Activated CD4-positive, alpha-beta T cell treated with anti-CD3 and anti-CD28 coated beads for 36 hours (primary cell): ENCODE data around the gene PCK1. TPM values are rescaled to one million over a fixed set of nuclear protein-coding genes. Genes with fewer than 3 reads are reported as not detected.

Source experiments
- ATAC-seq: fragments of 200-7000 bp; cut with Tn5 transposase; one replicate; pipeline ENCODE4 v1.10.0; 2021; ENCODE audit warnings: mild to moderate bottlenecking, moderate library complexity
- CTCF ChIA-PET: fragments of 350-600 bp; sonication (Branson Sonifier 250); formaldehyde crosslinking; loops from one replicate; lab custom pipeline; 2021; ENCODE audit warnings: antibody characterized with exemption; lab: Charles Lee
- POLR2A ChIA-PET: fragments of 350-600 bp; sonication (Branson Sonifier 250); formaldehyde crosslinking; loops from one replicate; lab custom pipeline; 2021; ENCODE audit warnings: antibody characterized with exemption, inconsistent platforms; lab: Charles Lee
- DNase-seq: peaks from one replicate; pipeline ENCODE4 v3.0.0-alpha.2; 2020
- H3K27ac Mint-ChIP-seq: one replicate; pipeline ENCODE4 v1.8.0; 2021; ENCODE audit warnings: mixed read lengths
- H3K27me3 Mint-ChIP-seq: one replicate; pipeline ENCODE4 v1.8.0; 2021; ENCODE audit warnings: mixed read lengths
- H3K36me3 Mint-ChIP-seq: one replicate; pipeline ENCODE4 v1.8.0; 2021; ENCODE audit warnings: low read depth, mixed read lengths
- H3K4me1 Mint-ChIP-seq: one replicate; pipeline ENCODE4 v1.8.0; 2021; ENCODE audit warnings: mixed read lengths
- H3K4me3 Mint-ChIP-seq: one replicate; pipeline ENCODE4 v1.8.0; 2021; ENCODE audit warnings: mild to moderate bottlenecking, moderate library complexity, mixed read lengths
- H3K9me3 Mint-ChIP-seq: one replicate; pipeline ENCODE4 v1.8.0; 2021; ENCODE audit warnings: low read depth, mixed read lengths
- intact Hi-C, 2 experiments: fragments of 100-400 bp; cut with DNase I in 1 of 2; cut with micrococcal nuclease in 1 of 2; formaldehyde crosslinking; loops; one replicate each; pipeline versions ENCODE4 v1.14.2 to v1.15.1; 2022 to 2024; cut with DNase I, micrococcal nuclease
- total RNA-seq, 2 experiments: library from RNA; stranded (reverse); gene quantifications; one replicate each; pipeline ENCODE4 v1.2.3, GENCODE V29; 2021

The PCK1 gene
- total RNA-seq, 2 experiments from 2014 or later: not detected

GRCh38 chr20:57552471-57552870, 8.4 kb upstream of the PCK1 start:
- no peak overlapping the region for H3K27ac Mint-ChIP-seq
- ChIA-PET CTCF (interaction anchor here (0.6 to 0.7 kb wide), 2 partner anchors 12 to 20 kb away, joined by 3 to 4 read pairs; no protein-coding TSS in a partner anchor), POLR2A (no interaction called here)
- H3K36me3 Mint-ChIP-seq: no peaks in the 10 kb centered on the region
- no peak overlapping the region for H3K4me3 Mint-ChIP-seq
- H3K27me3 Mint-ChIP-seq: peaks cover 15% of the 10 kb centered on the region
- ATAC-seq: no peak
- DNase-seq: no peak
- intact Hi-C loops: no loop called here
- H3K4me1 Mint-ChIP-seq: no peaks in the 10 kb centered on the region
- no peaks in the 10 kb centered on the region for H3K9me3 Mint-ChIP-seq

GRCh38 chr20:57553376-57554018, 7.4 kb upstream of the PCK1 start:
- no peak for ATAC-seq
- Mint-ChIP-seq H3K27me3 (peaks cover 15% of the 10 kb centered on the region), H3K4me1 (no peaks in the 10 kb centered on the region), H3K36me3 (no peaks in the 10 kb centered on the region), H3K9me3 (no peaks in the 10 kb centered on the region), H3K27ac (no peak overlapping the region), H3K4me3 (no peak overlapping the region)
- no peak for DNase-seq
- ChIA-PET CTCF (interaction anchor here (0.6 kb wide), 1 partner anchor 21 kb away, joined by 3 read pairs; no protein-coding TSS in a partner anchor), POLR2A (no interaction called here)
- intact Hi-C loops: no loop called here

- Mint-ChIP-seq H3K27ac (no peak overlapping the region), H3K9me3 (no peaks in the 10 kb centered on the region), H3K36me3 (no peaks in the 10 kb centered on the region), H3K27me3 (peaks cover 22% of the 10 kb centered on the region), H3K4me1 (no peaks in the 10 kb centered on the region), H3K4me3 (no peak overlapping the region)
- ChIA-PET CTCF (no interaction called here), POLR2A (no interaction called here)
- ATAC-seq (no peak), DNase-seq (no peak)
- intact Hi-C loops: no loop called here
These were observed 5.3 kb upstream of the PCK1 start for GRCh38 chr20:57555457-57556184.

- ATAC-seq (no peak), DNase-seq (no peak)
- CTCF ChIA-PET: no interaction called here
- no peaks in the 10 kb centered on the region for H3K4me1 Mint-ChIP-seq
- H3K36me3 Mint-ChIP-seq: no peaks in the 10 kb centered on the region
- intact Hi-C loops: no loop called here
- peaks cover 24% of the 10 kb centered on the region for H3K27me3 Mint-ChIP-seq
- H3K9me3 Mint-ChIP-seq: no peaks in the 10 kb centered on the region
- no peak overlapping the region for H3K4me3 Mint-ChIP-seq
- H3K27ac Mint-ChIP-seq: no peak overlapping the region
- POLR2A ChIA-PET: no interaction called here
These were observed 4.0 kb upstream of the PCK1 start for GRCh38 chr20:57556980-57557274.

GRCh38 chr20:57557926-57558613, 2.8 kb upstream of the PCK1 start:
- intact Hi-C loops: no loop called here
- no peaks in the 10 kb centered on the region for H3K36me3 Mint-ChIP-seq
- H3K4me3 Mint-ChIP-seq: no peak overlapping the region
- ATAC-seq: no peak
- no peak overlapping the region for H3K27ac Mint-ChIP-seq
- H3K9me3 Mint-ChIP-seq: no peaks in the 10 kb centered on the region
- no peak for DNase-seq
- ChIA-PET CTCF (interaction anchor here (1.0 kb wide), 1 partner anchor 37 kb away, joined by 4 read pairs; no protein-coding TSS in a partner anchor), POLR2A (no interaction called here)
- H3K4me1 Mint-ChIP-seq: no peaks in the 10 kb centered on the region
- H3K27me3 Mint-ChIP-seq: peaks cover 25% of the 10 kb centered on the region

GRCh38 chr20:57558614-57559288, 2.2 kb upstream of the PCK1 start:
- Mint-ChIP-seq H3K9me3 (no peaks in the 10 kb centered on the region), H3K4me3 (no peak overlapping the region), H3K36me3 (no peaks in the 10 kb centered on the region), H3K4me1 (no peaks in the 10 kb centered on the region), H3K27me3 (peaks cover 25% of the 10 kb centered on the region), H3K27ac (no peak overlapping the region)
- ChIA-PET CTCF (interaction anchor here (1.0 kb wide), 1 partner anchor 36 kb away, joined by 4 read pairs; no protein-coding TSS in a partner anchor), POLR2A (no interaction called here)
- intact Hi-C loops: no loop called here
- DNase-seq: no peak
- no peak for ATAC-seq

GRCh38 chr20:57559289-57559634, 1.6 kb upstream of the PCK1 start:
- H3K4me3 Mint-ChIP-seq: no peak overlapping the region
- H3K9me3 Mint-ChIP-seq: no peaks in the 10 kb centered on the region
- peaks cover 25% of the 10 kb centered on the region for H3K27me3 Mint-ChIP-seq
- H3K4me1 Mint-ChIP-seq: no peaks in the 10 kb centered on the region
- no peak for DNase-seq
- no peak overlapping the region for H3K27ac Mint-ChIP-seq
- ChIA-PET CTCF (interaction anchor here (1.0 kb wide), 1 partner anchor 749 kb away, joined by 4 read pairs; no protein-coding TSS in a partner anchor), POLR2A (no interaction called here)
- intact Hi-C loops: no loop called here
- no peaks in the 10 kb centered on the region for H3K36me3 Mint-ChIP-seq
- no peak for ATAC-seq

- POLR2A ChIA-PET: no interaction called here
- peaks cover 25% of the 10 kb centered on the region for H3K27me3 Mint-ChIP-seq
These were observed 1.0 kb upstream of the PCK1 start for GRCh38 chr20:57559658-57560553.

GRCh38 chr20:57561356-57562279, 708 bp downstream of the PCK1 start:
- H3K4me1 Mint-ChIP-seq: no peaks in the 10 kb centered on the region
- no peak overlapping the region for H3K27ac Mint-ChIP-seq
- CTCF ChIA-PET: interaction anchor here (0.6 kb wide), 1 partner anchor 56 kb away, joined by 3 read pairs; no protein-coding TSS in a partner anchor
- intact Hi-C loops: no loop called here
- no peak overlapping the region for H3K4me3 Mint-ChIP-seq
- ATAC-seq (no peak), DNase-seq (no peak)
- H3K27me3 Mint-ChIP-seq: peaks cover 22% of the 10 kb centered on the region
- no peaks in the 10 kb centered on the region for H3K36me3 Mint-ChIP-seq
- no peaks in the 10 kb centered on the region for H3K9me3 Mint-ChIP-seq
- POLR2A ChIA-PET: no interaction called here

More at GRCh38 chr20:57559658-57560553, 1.0 kb upstream of the PCK1 start:
- CTCF ChIA-PET: interaction anchor here (0.5 to 1.0 kb wide), 2 partner anchors 623 to 748 kb away, joined by 3 to 4 read pairs; no protein-coding TSS in a partner anchor
- Mint-ChIP-seq H3K4me3 (no peak overlapping the region), H3K9me3 (no peaks in the 10 kb centered on the region), H3K27ac (no peak overlapping the region), H3K4me1 (no peaks in the 10 kb centered on the region), H3K36me3 (no peaks in the 10 kb centered on the region)
- DNase-seq (no peak), ATAC-seq (no peak)
- intact Hi-C loops: no loop called here
